IMR-90 (cell line): Measurements from ENCODE around the gene IGF1R. TPM values are rescaled to one million over a fixed set of nuclear protein-coding genes. Genes with fewer than 3 reads are reported as not detected.

Source experiments
- ATAC-seq: fragments of 200-7000 bp; cut with Tn5 transposase; 2 replicates; pipeline ENCODE4 v1.9.1; 2020; ENCODE audit warnings: low read depth, mild to moderate bottlenecking, moderate library complexity
- BruUV-seq: library from RNA; stranded (reverse); fragments of 400-500 nt; replicated peaks from 2 replicates; lab custom pipeline; 2021; lab: Mats Ljungman, UMichigan
- CTCF ChIA-PET: fragments of 300-600 bp; formaldehyde crosslinking; extraction: SDS; loops from one replicate; lab custom pipeline; 2021; ENCODE audit warnings: antibody characterized with exemption; lab: Yijun Ruan, JAX
- POLR2A ChIA-PET: fragments of 300-600 bp; sonication (Branson Sonifier 250); formaldehyde crosslinking; loops from one replicate; lab custom pipeline; 2022; ENCODE audit warnings: antibody characterized with exemption; ENCODE audit not compliant: unreplicated experiment; lab: Charles Lee
- DNase-seq: peaks from one replicate; pipeline ENCODE4 v3.0.0; 2013
- H2AFZ ChIP-seq: replicated peaks from 2 replicates; pipeline ENCODE3; 2013; ENCODE audit warnings: low read length, mild to moderate bottlenecking; ENCODE audit not compliant: poor library complexity
- H2AK5ac ChIP-seq: 2 replicates; pipeline ENCODE4 v1.6.1; 2013; ENCODE audit warnings: low read depth, low read length, inconsistent platforms
- H2AK9ac ChIP-seq: replicated peaks from 2 replicates; pipeline ENCODE3; 2013; ENCODE audit warnings: mild to moderate bottlenecking, low read depth, low read length, moderate library complexity; ENCODE audit not compliant: poor library complexity
- H2BK120ac ChIP-seq: 2 replicates; pipeline ENCODE4 v1.6.1; 2013; ENCODE audit warnings: low read depth, low read length, inconsistent platforms
- H2BK15ac ChIP-seq: 3 replicates; pipeline ENCODE4 v1.6.1; 2013; ENCODE audit warnings: low read depth, low read length, inconsistent platforms
- H2BK20ac ChIP-seq: 2 replicates; pipeline ENCODE4 v1.6.1; 2013; ENCODE audit warnings: low read depth, mild to moderate bottlenecking, inconsistent platforms, low read length, moderate library complexity
- H2BK5ac ChIP-seq: 2 replicates; pipeline ENCODE4 v1.6.1; 2013; ENCODE audit warnings: mild to moderate bottlenecking, low read depth, low read length, inconsistent platforms; ENCODE audit not compliant: poor library complexity, severe bottlenecking
- H3K14ac ChIP-seq: replicated peaks from 2 replicates; pipeline ENCODE4 v1.6.1; 2013; ENCODE audit warnings: low read depth, low read length, inconsistent platforms
- H3K18ac ChIP-seq: 2 replicates; pipeline ENCODE4 v1.6.1; 2013; ENCODE audit warnings: low read depth, low read length, control low read depth
- H3K23ac ChIP-seq: 2 replicates; pipeline ENCODE4 v1.6.1; 2013; ENCODE audit warnings: low read depth, low read length, inconsistent platforms
- H3K27ac ChIP-seq: 2 replicates; pipeline ENCODE4 v1.5.1; 2013; ENCODE audit warnings: mild to moderate bottlenecking, control low read depth, low read length; ENCODE audit not compliant: insufficient read depth
- H3K27me3 ChIP-seq: 2 replicates; pipeline ENCODE4 v1.6.1; 2013; ENCODE audit warnings: low read length; ENCODE audit not compliant: control insufficient read depth, insufficient read depth
- H3K36me3 ChIP-seq: 2 replicates; pipeline ENCODE4 v1.6.1; 2013; ENCODE audit warnings: low read length, mixed read lengths; ENCODE audit not compliant: control insufficient read depth, insufficient read depth
- H3K4ac ChIP-seq: 2 replicates; pipeline ENCODE4 v1.6.1; 2013; ENCODE audit warnings: low read depth, low read length, inconsistent platforms
- H3K4me1 ChIP-seq: 2 replicates; pipeline ENCODE4 v1.6.1; 2013; ENCODE audit warnings: low read length, mixed read lengths; ENCODE audit not compliant: control insufficient read depth, insufficient read depth
- H3K4me2 ChIP-seq: 2 replicates; pipeline ENCODE4 v1.6.1; 2013; ENCODE audit warnings: low read depth, mild to moderate bottlenecking, control low read depth, low read length, moderate library complexity
- H3K4me3 ChIP-seq: 2 replicates; pipeline ENCODE4 v1.5.1; 2013; ENCODE audit warnings: low read depth, mild to moderate bottlenecking, control low read depth, low read length, moderate library complexity; ENCODE audit not compliant: insufficient read depth
- H3K56ac ChIP-seq: 2 replicates; pipeline ENCODE4 v1.6.1; 2013; ENCODE audit warnings: low read length, inconsistent platforms; ENCODE audit not compliant: insufficient read depth; ENCODE audit errors: extremely low read depth
- H3K79me1 ChIP-seq, 2 experiments: 2 replicates each; pipeline ENCODE4 v1.6.1; 2013; ENCODE audit warnings: low read length in 2 of 2, inconsistent platforms in 1 of 2, low read depth in 1 of 2
- H3K9ac ChIP-seq: 2 replicates; pipeline ENCODE4 v1.6.1; 2013; ENCODE audit warnings: low read depth, low read length, control low read depth
- H3K9me1 ChIP-seq: 2 replicates; pipeline ENCODE4 v1.6.1; 2013; ENCODE audit warnings: low read length, inconsistent platforms; ENCODE audit not compliant: insufficient read depth
- H3K9me3 ChIP-seq: 2 replicates; pipeline ENCODE4 v1.6.1; 2013; ENCODE audit warnings: low read length; ENCODE audit not compliant: control insufficient read depth, insufficient read depth
- H4K20me1 ChIP-seq: 2 replicates; pipeline ENCODE4 v1.6.1; 2013; ENCODE audit warnings: low read length, inconsistent platforms; ENCODE audit not compliant: insufficient read depth
- H4K5ac ChIP-seq: 2 replicates; pipeline ENCODE4 v1.6.1; 2013; ENCODE audit warnings: mild to moderate bottlenecking, low read depth, low read length, control low read depth
- H4K8ac ChIP-seq, 2 experiments: 2 replicates each; pipeline ENCODE4 v1.6.1; 2013; ENCODE audit warnings: low read depth in 2 of 2, low read length in 2 of 2, control low read depth in 1 of 2, inconsistent platforms in 1 of 2
- H4K91ac ChIP-seq: 2 replicates; pipeline ENCODE4 v1.6.1; 2013; ENCODE audit warnings: low read depth, low read length, inconsistent platforms; ENCODE audit not compliant: insufficient read depth
- BHLHE40 ChIP-seq: fragments of 150-350 bp; IDR thresholded peaks from 2 replicates; pipeline ENCODE4 v1.6.1; 2016; ENCODE audit warnings: mild to moderate bottlenecking, low read depth, low read length
- CEBPB ChIP-seq: IDR thresholded peaks from 2 replicates; pipeline ENCODE4 v1.6.1; 2012; ENCODE audit warnings: low read depth, low read length, improper control_type of control experiment
- CHD1 ChIP-seq: IDR thresholded peaks from 2 replicates; pipeline ENCODE4 v1.6.1; 2012; ENCODE audit warnings: low read depth, low read length, improper control_type of control experiment
- CTCF ChIP-seq: conservative IDR thresholded peaks from 2 replicates; pipeline ENCODE4 v1.5.1; 2012; ENCODE audit warnings: mild to moderate bottlenecking, low read depth, low read length, improper control_type of control experiment
- FOS ChIP-seq: fragments of 150-350 bp; IDR thresholded peaks from 2 replicates; pipeline ENCODE4 v1.6.1; 2016; ENCODE audit warnings: low read depth, low read length
- MAZ ChIP-seq: IDR thresholded peaks from 2 replicates; pipeline ENCODE4 v1.6.1; 2012; ENCODE audit warnings: low read depth, mild to moderate bottlenecking, low read length, improper control_type of control experiment, moderate library complexity, borderline replicate concordance
- MXI1 ChIP-seq: IDR thresholded peaks from 2 replicates; pipeline ENCODE4 v1.6.1; 2012; ENCODE audit warnings: low read depth, mild to moderate bottlenecking, low read length, moderate library complexity, borderline replicate concordance
- NFE2L2 ChIP-seq: fragments of 150-350 bp; IDR thresholded peaks from 2 replicates; pipeline ENCODE4 v1.6.1; 2016; ENCODE audit warnings: low read depth, mild to moderate bottlenecking, low read length
- POLR2A ChIP-seq: IDR thresholded peaks from 2 replicates; pipeline ENCODE4 v1.6.1; 2012; ENCODE audit warnings: mild to moderate bottlenecking, low read depth, low read length
- RAD21 ChIP-seq: IDR thresholded peaks from 2 replicates; pipeline ENCODE4 v1.6.1; 2012; ENCODE audit warnings: low read length, improper control_type of control experiment
- RFX5 ChIP-seq: IDR thresholded peaks from 2 replicates; pipeline ENCODE4 v1.8.0; 2012; ENCODE audit warnings: low read depth, mild to moderate bottlenecking, low read length, moderate library complexity
- SMC3 ChIP-seq: fragments of 150-350 bp; IDR thresholded peaks from 2 replicates; pipeline ENCODE4 v1.6.1; 2016; ENCODE audit warnings: low read depth, mild to moderate bottlenecking, antibody characterized with exemption, low read length, moderate library complexity
- USF2 ChIP-seq: fragments of 150-350 bp; IDR thresholded peaks from 2 replicates; pipeline ENCODE4 v1.6.1; 2017; ENCODE audit warnings: mild to moderate bottlenecking, antibody characterized with exemption, low read length, low read depth
- WGBS, 2 experiments: methylation state at CpG; one replicate each; pipeline versions ENCODE4 v1.1.5 to v1.1.7; 2013; ENCODE audit warnings: missing lambda C conversion rate in 2 of 2; ENCODE audit not compliant: insufficient read length in 1 of 2; ENCODE audit errors: extremely low coverage in 2 of 2; 5-methylcytosine and 5-hydroxymethylcytosine counted together
- dilution Hi-C: fragments of 300-500 bp; cut with HindIII; formaldehyde crosslinking; loops from one replicate; pipeline ENCODE4 v1.14.3; 2018; ENCODE audit warnings: low sequenced_read_pairs; ENCODE audit not compliant: unreplicated experiment
- in situ Hi-C: fragments of 300-500 bp; cut with MboI; formaldehyde crosslinking; loops from 3 replicates; pipeline ENCODE4 v1.14.3; 2019; ENCODE audit warnings: low sequenced_read_pairs, inconsistent platforms, mixed read lengths
- intact Hi-C: fragments of 100-400 bp; cut with micrococcal nuclease; formaldehyde crosslinking; loops from 2 replicates; pipeline ENCODE4 v1.10.0; 2022
- polyA plus RNA-seq, 3 experiments: library from polyadenylated mRNA; depleted of rRNA; stranded (reverse); fragments of >200 nt; gene quantifications; 2 replicates each; pipeline ENCODE4 v1.2.3, GENCODE V29; 2012; ENCODE audit warnings: low replicate concordance in 1 of 3
- total RNA-seq: library from RNA; depleted of rRNA; stranded (reverse); fragments of >200 nt; gene quantifications from 2 replicates; pipeline ENCODE4 v1.2.3, GENCODE V29; 2012

Gene IGF1R
- total and polyA plus RNA-seq, 2 of the 4 experiments (the other 2 are of a cell fraction): 24.0 to 24.9 TPM

DNA sequence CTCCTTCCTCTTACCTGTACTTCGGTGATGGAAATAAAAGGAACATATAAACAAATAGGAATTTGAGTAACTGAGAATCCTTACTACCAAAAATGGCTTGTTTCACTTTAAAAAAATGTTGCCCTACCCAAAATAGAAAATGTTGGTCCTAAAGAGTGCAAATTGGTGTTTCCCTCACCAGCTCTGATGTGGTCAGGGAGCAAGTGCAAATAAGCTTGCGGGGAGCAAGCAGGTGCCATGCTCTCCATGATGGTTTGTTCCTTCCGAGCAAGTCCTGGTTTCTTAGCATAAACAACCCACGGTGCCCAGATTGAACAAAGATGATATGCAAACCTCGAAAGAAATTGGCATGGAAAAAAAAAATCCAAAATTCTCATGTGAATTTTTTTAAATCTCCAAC lies 290.5 kb downstream of the IGF1R start:
- Histone ChIP-seq H3K27ac (no peak overlapping the region), H2BK5ac (no peak overlapping the region), H3K9me3 (no peaks in the 10 kb centered on the region), H2BK15ac (no peak overlapping the region), H4K20me1 (peaks cover 10% of the 10 kb centered on the region; the same call in 1 of the 2 replicates), H3K4ac (no peak overlapping the region), H3K18ac (no peak overlapping the region), H2BK20ac (no peak overlapping the region), H3K4me3 (no peak overlapping the region), H4K91ac (no peak overlapping the region), H3K27me3 (no peaks in the 10 kb centered on the region), H3K79me1 (peaks cover 11 to 39% of the 10 kb centered on the region in 2 experiments), H2AK5ac (no peak overlapping the region), H3K56ac (no peak overlapping the region), H3K36me3 (peaks cover 61% of the 10 kb centered on the region), H3K9ac (no peak overlapping the region), H3K4me2 (no peak overlapping the region), H2BK120ac (no peak overlapping the region), H3K14ac (no peak overlapping the region), H3K9me1 (peaks cover 21% of the 10 kb centered on the region), H4K5ac (no peak overlapping the region), H2AFZ (no peak overlapping the region), H3K23ac (no peak overlapping the region), H3K4me1 (peaks cover 14% of the 10 kb centered on the region), H2AK9ac (no peak overlapping the region), H4K8ac (no peak overlapping the region)
- CTCF ChIA-PET: no interaction called here
- TF ChIP-seq BHLHE40 (no peak), SMC3 (no peak), RAD21 (no peak), MXI1 (no peak), CHD1 (no peak), USF2 (no peak), CTCF (no peak), CEBPB (no peak), POLR2A (no peak), NFE2L2 (no peak), FOS (no peak), MAZ (no peak), RFX5 (no peak)
- no peak for DNase-seq
- no peak for ATAC-seq
- no TSS peak for BruUV-seq
- in situ Hi-C loops: no loop called here
- intact Hi-C loops: loop anchor here (10.0 kb wide), 1 partner anchor 276 kb away; no protein-coding TSS in a partner anchor
- WGBS, 2 experiments: 90% methylated on average over 2 of the region's 5 CpGs; no CpG with 5 or more reads in 1 of the 2 experiments
- POLR2A ChIA-PET: no interaction called here
- dilution Hi-C loops: loop anchor here (25.0 kb wide), 1 partner anchor 124 kb away; no protein-coding TSS in a partner anchor
